Transverse colon (tissue), 4 donors: ENCODE measurements around the gene PTPRE. TPM values are rescaled to one million over a fixed set of nuclear protein-coding genes. Genes with fewer than 3 reads are reported as not detected.
A peak's percentile ranks its signal among the peaks of the same experiment; 100 is the strongest.

Experiments
- DNase-seq: peaks from one replicate; pipeline ENCODE4 v3.0.0-alpha.2; 2019
- H3K27ac ChIP-seq, 4 donors: fragments of 200-600 bp; sonication (generic); 2 replicates each; pipeline ENCODE4 v1.5.1; 2016 to 2018; ENCODE audit warnings: inconsistent platforms in 4 of 4
- H3K27me3 ChIP-seq: fragments of 200-600 bp; sonication (generic); 2 replicates; pipeline ENCODE4 v1.5.1; 2017; ENCODE audit warnings: inconsistent platforms
- H3K36me3 ChIP-seq, 4 donors: fragments of 200-600 bp; sonication (generic); 2 replicates each; pipeline ENCODE4 v1.5.1; 2017 to 2019; ENCODE audit warnings: inconsistent platforms in 4 of 4
- H3K4me1 ChIP-seq, 4 donors: fragments of 200-600 bp; sonication (generic); 2 replicates each; pipeline ENCODE4 v1.5.1; 2017 to 2020; ENCODE audit warnings: inconsistent platforms in 4 of 4
- H3K4me3 ChIP-seq, 4 donors: fragments of 200-600 bp; sonication (generic); 1 replicate in 1 of 4; 2 replicates in 3 of 4; pipeline versions ENCODE4 v1.5.1 to v1.6.1; 2017 to 2019; ENCODE audit warnings: inconsistent platforms in 4 of 4
- H3K9me3 ChIP-seq, 2 donors: fragments of 200-600 bp; sonication (generic); 2 replicates each; pipeline ENCODE4 v1.5.1; 2017 to 2019; ENCODE audit warnings: inconsistent platforms in 2 of 2
- CTCF ChIP-seq, 5 experiments: fragments of 200-600 bp in 3 of 5; fragments of 450-650 bp in 2 of 5; sonication (generic) in 3 of 5; IDR thresholded peaks; 1 replicate in 2 of 5; 2 replicates in 3 of 5; pipeline ENCODE4 v1.5.1; 2016 to 2017; ENCODE audit warnings: antibody characterized with exemption in 5 of 5, inconsistent platforms in 3 of 5, mild to moderate bottlenecking in 2 of 5, moderate library complexity in 1 of 5
- EP300 ChIP-seq: sonication (generic); formaldehyde crosslinking; IDR thresholded peaks from one replicate; pipeline ENCODE4 v1.6.1; 2017; ENCODE audit warnings: antibody characterized with exemption, low read depth
- POLR2A ChIP-seq: fragments of 450-650 bp; IDR thresholded peaks from one replicate; pipeline ENCODE4 v1.6.1; 2016; ENCODE audit warnings: antibody characterized with exemption, mild to moderate bottlenecking, moderate library complexity
- POLR2AphosphoS5 ChIP-seq, 3 donors: sonication (generic); formaldehyde crosslinking; IDR thresholded peaks; one replicate each; pipeline ENCODE4 v1.6.1; 2016; ENCODE audit warnings: antibody characterized with exemption in 3 of 3
- WGBS, 2 donors: methylation state at CpG; one replicate each; pipeline ENCODE4 v1.1.5; 2018; ENCODE audit warnings: low coverage in 1 of 2; 5-methylcytosine and 5-hydroxymethylcytosine counted together
- in situ Hi-C, 4 donors: fragments of 200-750 bp; cut with MboI; loops; one replicate each; pipeline versions ENCODE4 v1.15.0 to v1.15.1; 2017; ENCODE audit warnings: low sequenced_read_pairs in 3 of 4, low pct_ligation_motif_present in 1 of 4, low pct_unique_long_range_greater_than_20kb in 1 of 4
- intact Hi-C: fragments of 100-400 bp; cut with DNase I; formaldehyde crosslinking; loops from one replicate; pipeline ENCODE4 v1.15.1; 2023; ENCODE audit warnings: low total_unique reads
- total RNA-seq, 4 donors: library from RNA; depleted of rRNA; stranded (reverse); fragments of >200 nt; gene quantifications; one replicate each; pipeline ENCODE4 v1.1.0, GENCODE V29; 2016

Gene PTPRE
- total RNA-seq, 4 donors from 2014 or later, result 25.7 to 43.6 (median 26.7) TPM

GRCh38 chr10:127905848-127906261 is 1.0 kb upstream of the PTPRE start:
- intact Hi-C loops, result loop anchor here (2.0 kb wide), 1 partner anchor 105 kb away; no protein-coding TSS in a partner anchor
- no peak for DNase-seq
- in situ Hi-C loops, result loop anchor here in 3 of 4 donors (10.0 to 25.0 kb wide), 3 partner anchors 106 to 169 kb away; no protein-coding TSS in a partner anchor
- no peaks in the 10 kb centered on the region for H3K9me3 ChIP-seq
- no peaks in the 10 kb centered on the region for H3K27me3 ChIP-seq
- peak overlapping the region; percentile 85 to 95 (median 92) for H3K27ac ChIP-seq
- TF ChIP-seq EP300, result no peak
- TF ChIP-seq POLR2AphosphoS5 (IDR thresholded peaks at IDR 0.05), result no peak
- WGBS, 2 donors, result 80 to 89% methylated on average over 1 to 10 of the region's 10 CpGs
- peaks cover 0 to 42% (median 29%) of the 10 kb centered on the region in 4 donors for H3K4me1 ChIP-seq
- H3K4me3 ChIP-seq, result no peak overlapping the region
- no peaks in the 10 kb centered on the region for H3K36me3 ChIP-seq

- 4% methylated on average over 24 of the region's 65 CpGs; no CpG with 5 or more reads in 1 of the 2 donors for WGBS, 2 donors
- DNase-seq, result peak; percentile 44
- Histone ChIP-seq H3K4me1 (peaks cover 0 to 42% (median 29%) of the 10 kb centered on the region in 4 donors), H3K27ac (peak overlapping the region; percentile 85 to 95 (median 92)), H3K4me3 (peak overlapping the region; percentile 44 to 85 (median 80)), H3K36me3 (no peaks in the 10 kb centered on the region), H3K9me3 (no peaks in the 10 kb centered on the region), H3K27me3 (no peaks in the 10 kb centered on the region)
- TF ChIP-seq EP300, result no peak
- intact Hi-C loops, result loop anchor here (2.0 kb wide), 1 partner anchor 103 kb away; no protein-coding TSS in a partner anchor
- in situ Hi-C loops, result loop anchor here in 3 of 4 donors (10.0 to 25.0 kb wide), 3 partner anchors 105 to 167 kb away; no protein-coding TSS in a partner anchor
Observed at GRCh38 chr10:127907411-127908105, 655 bp downstream of the PTPRE start.

- no peaks in the 10 kb centered on the region for H3K36me3 ChIP-seq
- 0 to 68% methylated on average over 1 to 13 of the region's 13 CpGs for WGBS, 2 donors
- peak overlapping the region in 3 of 4 donors; percentile 78 to 85 (median 82) for H3K4me3 ChIP-seq
- peaks cover 0 to 42% (median 29%) of the 10 kb centered on the region in 4 donors for H3K4me1 ChIP-seq
- intact Hi-C loops (no loop called here), in situ Hi-C loops (loop anchor here in 3 of 4 donors (10.0 to 25.0 kb wide), 3 partner anchors 104 to 166 kb away; no protein-coding TSS in a partner anchor)
- TF ChIP-seq EP300 (no peak), POLR2AphosphoS5 (IDR thresholded peaks at IDR 0.05) (peak in 1 of 3 donors; percentile 10)
- peak overlapping the region; percentile 85 to 95 (median 92) for H3K27ac ChIP-seq
- no peak for DNase-seq
- no peaks in the 10 kb centered on the region for H3K9me3 ChIP-seq
- no peaks in the 10 kb centered on the region for H3K27me3 ChIP-seq
Observed at GRCh38 chr10:127908106-127908958, 1.4 kb downstream of the PTPRE start.

- 95% methylated on average over 8 of the region's 8 CpGs; no CpG with 5 or more reads in 1 of the 2 donors for WGBS, 2 donors
- DNase-seq, result no peak
- TF ChIP-seq POLR2AphosphoS5 (IDR thresholded peaks at IDR 0.05) (no peak), POLR2A (no peak), CTCF (IDR thresholded peaks at IDR 0.05) (no peak), EP300 (no peak)
- Histone ChIP-seq H3K36me3 (no peaks in the 10 kb centered on the region), H3K27me3 (no peaks in the 10 kb centered on the region), H3K4me3 (no peak overlapping the region), H3K9me3 (no peaks in the 10 kb centered on the region), H3K27ac (peak overlapping the region; percentile 2 to 46 (median 24)), H3K4me1 (peaks cover 0 to 42% (median 29%) of the 10 kb centered on the region in 4 donors)
- in situ Hi-C loops, result loop anchor here in 3 of 4 donors (10.0 to 25.0 kb wide), 3 partner anchors 103 to 166 kb away; no protein-coding TSS in a partner anchor
- intact Hi-C loops, result no loop called here
Observed at GRCh38 chr10:127908959-127909267, 2.0 kb downstream of the PTPRE start.

GRCh38 chr10:127909716-127910463 is 3.0 kb downstream of the PTPRE start:
- no peak for DNase-seq
- 72% methylated on average over 7 of the region's 7 CpGs; no CpG with 5 or more reads in 1 of the 2 donors for WGBS, 2 donors
- intact Hi-C loops, result no loop called here
- no peaks in the 10 kb centered on the region for H3K27me3 ChIP-seq
- H3K36me3 ChIP-seq, result no peaks in the 10 kb centered on the region
- peak overlapping the region in 1 of 4 donors; percentile 14 for H3K27ac ChIP-seq
- no peaks in the 10 kb centered on the region for H3K9me3 ChIP-seq
- in situ Hi-C loops, result loop anchor here in 3 of 4 donors (10.0 to 25.0 kb wide), 4 partner anchors 85 to 165 kb away; no protein-coding TSS in a partner anchor
- TF ChIP-seq EP300, result no peak
- TF ChIP-seq CTCF (IDR thresholded peaks at IDR 0.05), result no peak
- no peak for TF ChIP-seq POLR2AphosphoS5 (IDR thresholded peaks at IDR 0.05)
- TF ChIP-seq POLR2A, result no peak
- peaks cover 0 to 34% (median 25%) of the 10 kb centered on the region in 4 donors for H3K4me1 ChIP-seq
- H3K4me3 ChIP-seq, result no peak overlapping the region
